ENCODE measurements around the gene ZNF839. TPM values are rescaled to one million over a fixed set of nuclear protein-coding genes. Genes with fewer than 3 reads are reported as not detected.
A peak's percentile ranks its signal among the peaks of the same experiment; 100 is the strongest.
"Not testable (repeated sequence)": the region's sequence is repeated elsewhere in the genome, so short reads cannot be mapped to it uniquely, and the experiment has no call there.

Gene ZNF839
- total RNA-seq, 1 donor = 12.5 TPM

DNA sequence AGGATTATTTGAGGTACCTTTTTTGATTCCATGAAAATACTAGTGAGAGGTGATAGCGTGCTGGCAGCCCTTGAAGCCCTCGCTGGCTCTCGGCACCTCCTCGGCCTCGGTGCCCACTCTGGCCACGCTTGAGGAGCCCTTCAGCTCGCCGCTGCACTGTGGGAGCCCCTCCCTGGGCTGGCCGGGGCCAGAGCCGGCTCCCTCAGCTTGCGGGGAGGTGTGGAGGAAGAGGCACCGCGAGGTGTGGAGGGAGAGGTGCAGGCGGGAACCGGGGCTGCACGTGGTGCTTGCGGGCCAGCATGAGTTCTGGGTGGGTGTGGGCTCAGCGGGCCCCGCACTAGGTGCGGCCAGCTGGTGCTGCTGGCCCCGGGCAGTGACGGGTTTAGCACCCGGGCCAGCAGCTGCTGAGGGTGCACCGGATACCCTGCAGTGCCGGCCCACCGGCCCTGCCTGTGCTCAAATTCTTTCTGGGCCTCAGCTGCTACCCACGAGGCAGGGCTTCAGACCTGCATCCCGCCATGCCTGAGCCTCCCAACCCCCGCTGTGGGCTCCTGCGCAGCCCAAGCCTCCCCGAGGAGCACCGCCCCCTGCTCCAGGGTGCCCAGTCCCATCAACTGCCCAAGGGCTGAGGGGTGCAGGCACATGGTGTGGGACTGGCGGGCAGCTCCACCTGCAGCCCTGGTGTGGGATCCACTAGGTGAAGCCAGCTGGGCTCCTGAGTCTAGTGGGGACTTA, 21.9 kb upstream of the ZNF839 start:
- Histone ChIP-seq H3K27me3 (ENCODE audit: insufficient read depth, low read length) (no peaks in the 10 kb centered on the region), H3K9me3 (ENCODE audit: low read depth, low read length) (no peaks in the 10 kb centered on the region), H3K4me3 (ENCODE audit: low read length) (no peak overlapping the region), H3K4me1 (ENCODE audit: insufficient read depth, low read length) (no peaks in the 10 kb centered on the region)

DNA sequence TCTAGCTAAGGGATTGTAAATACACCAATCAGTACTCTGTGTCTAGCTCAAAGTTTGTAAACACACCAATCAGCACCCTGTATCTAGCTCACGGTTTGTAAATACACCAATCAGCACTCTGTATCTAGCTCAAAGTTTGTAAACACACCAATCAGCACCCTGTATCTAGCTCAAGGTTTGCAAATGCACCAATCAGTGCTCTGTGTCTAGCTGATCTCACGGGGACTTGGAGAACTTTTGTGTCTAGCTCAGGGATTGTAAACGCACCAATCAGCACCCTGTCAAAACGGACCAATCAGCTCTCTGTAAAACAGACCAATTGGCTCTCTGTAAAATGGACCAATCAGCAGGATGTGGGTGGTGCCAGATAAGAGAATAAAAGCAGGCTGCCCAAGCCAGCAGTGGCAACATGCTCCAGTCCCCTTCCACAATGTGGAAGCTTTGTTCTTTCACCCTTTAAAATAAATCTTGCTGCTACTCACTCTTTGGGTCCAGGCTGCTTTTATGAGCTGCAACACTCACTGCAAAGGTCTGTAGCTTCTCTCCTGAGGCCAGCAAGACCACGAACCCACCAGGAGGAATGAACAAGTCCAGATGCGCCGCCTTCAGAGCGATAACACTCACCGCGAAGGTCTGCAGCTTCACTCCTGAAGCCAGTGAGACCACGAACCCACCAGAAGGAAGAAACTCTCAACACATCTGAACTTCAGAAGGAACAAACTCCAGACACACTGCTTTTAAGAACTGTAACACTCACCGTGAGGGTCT, 21.1 kb upstream of the ZNF839 start:
- H3K4me1 ChIP-seq (ENCODE audit: insufficient read depth, low read length); H3K9me3 ChIP-seq (ENCODE audit: low read depth, low read length); H3K4me3 ChIP-seq (ENCODE audit: low read length); H3K27me3 ChIP-seq (ENCODE audit: insufficient read depth, low read length): not testable (repeated sequence)

DNA sequence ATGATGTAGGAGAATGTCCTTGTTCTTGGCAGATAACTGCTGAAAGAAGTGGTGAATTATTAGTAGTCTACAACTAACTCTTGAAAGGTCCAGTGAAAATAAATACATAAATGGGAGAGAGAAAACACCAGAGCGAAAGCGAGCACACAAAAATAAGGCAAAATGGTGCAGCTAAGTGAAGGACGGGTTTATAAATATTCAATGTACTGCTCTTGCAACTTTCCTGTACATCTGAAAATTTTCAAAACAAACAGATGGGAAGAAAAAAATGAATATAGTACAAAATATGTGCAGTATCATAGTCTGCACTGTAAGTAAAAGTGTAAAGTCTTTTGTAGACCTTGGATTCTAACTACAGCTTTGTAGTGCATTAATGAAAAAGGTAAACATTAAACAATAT, 15.9 kb upstream of the ZNF839 start:
- H3K4me1 ChIP-seq (ENCODE audit: insufficient read depth, low read length) = peaks cover 5% of the 10 kb centered on the region
- no peak overlapping the region for H3K4me3 ChIP-seq (ENCODE audit: low read length)
- H3K27me3 ChIP-seq (ENCODE audit: insufficient read depth, low read length) = no peaks in the 10 kb centered on the region
- H3K9me3 ChIP-seq (ENCODE audit: low read depth, low read length) = no peaks in the 10 kb centered on the region

DNA sequence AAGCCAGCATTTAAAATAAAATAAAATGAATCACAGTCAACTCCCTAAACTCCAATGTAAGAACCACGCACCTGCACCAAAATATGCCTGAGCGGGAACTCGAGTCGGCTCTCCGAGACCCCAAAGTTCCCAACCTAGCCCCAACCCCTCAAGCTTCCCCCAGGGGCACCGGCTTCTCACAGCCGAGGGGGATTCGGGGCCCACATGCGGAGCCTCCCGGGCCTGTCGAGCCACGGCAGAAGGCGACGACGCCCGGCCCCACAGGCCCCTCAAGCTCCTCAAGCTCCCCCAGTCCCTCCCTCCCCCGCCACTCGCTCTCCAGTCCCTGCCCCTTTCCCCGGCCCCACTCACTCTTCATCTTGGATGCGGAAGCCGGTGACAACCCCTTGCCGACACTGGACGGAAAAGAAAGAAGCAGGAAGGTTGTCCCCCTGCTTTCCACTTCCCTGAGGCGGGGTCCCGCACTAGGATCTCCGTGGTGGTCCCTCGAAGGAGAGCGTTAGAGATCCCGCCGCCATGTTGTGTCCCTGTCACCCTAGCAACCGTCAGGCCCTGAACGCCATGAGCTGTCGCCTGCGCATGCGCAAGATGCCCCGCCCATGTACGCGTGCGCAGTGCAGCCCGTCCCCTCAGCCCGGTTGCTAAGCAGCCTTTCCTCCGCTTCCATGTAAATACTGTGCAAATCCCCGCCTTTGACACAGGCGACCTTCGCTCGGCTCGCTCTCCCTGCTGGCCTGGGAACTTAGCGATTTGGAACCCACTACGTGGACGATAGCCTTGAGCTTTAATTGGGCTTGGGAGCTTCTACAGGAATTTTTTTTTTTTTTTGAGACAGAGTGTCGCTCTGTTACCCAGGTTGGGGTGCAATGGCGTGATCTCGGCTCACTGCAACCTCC, 14.7 kb upstream of the ZNF839 start, which contains the start of gene MOK:
Gene MOK (minus strand): TSS at position 554 of the 896 bp plus-strand sequence. CDS start 196 bp downstream, at position 358.
- Histone ChIP-seq H3K4me1 (ENCODE audit: insufficient read depth, low read length) (peaks cover 5% of the 10 kb centered on the region), H3K27me3 (ENCODE audit: insufficient read depth, low read length) (no peaks in the 10 kb centered on the region), H3K9me3 (ENCODE audit: low read depth, low read length) (no peaks in the 10 kb centered on the region), H3K4me3 (ENCODE audit: low read length) (peak within 1 kb of the TSS; percentile 64)

DNA sequence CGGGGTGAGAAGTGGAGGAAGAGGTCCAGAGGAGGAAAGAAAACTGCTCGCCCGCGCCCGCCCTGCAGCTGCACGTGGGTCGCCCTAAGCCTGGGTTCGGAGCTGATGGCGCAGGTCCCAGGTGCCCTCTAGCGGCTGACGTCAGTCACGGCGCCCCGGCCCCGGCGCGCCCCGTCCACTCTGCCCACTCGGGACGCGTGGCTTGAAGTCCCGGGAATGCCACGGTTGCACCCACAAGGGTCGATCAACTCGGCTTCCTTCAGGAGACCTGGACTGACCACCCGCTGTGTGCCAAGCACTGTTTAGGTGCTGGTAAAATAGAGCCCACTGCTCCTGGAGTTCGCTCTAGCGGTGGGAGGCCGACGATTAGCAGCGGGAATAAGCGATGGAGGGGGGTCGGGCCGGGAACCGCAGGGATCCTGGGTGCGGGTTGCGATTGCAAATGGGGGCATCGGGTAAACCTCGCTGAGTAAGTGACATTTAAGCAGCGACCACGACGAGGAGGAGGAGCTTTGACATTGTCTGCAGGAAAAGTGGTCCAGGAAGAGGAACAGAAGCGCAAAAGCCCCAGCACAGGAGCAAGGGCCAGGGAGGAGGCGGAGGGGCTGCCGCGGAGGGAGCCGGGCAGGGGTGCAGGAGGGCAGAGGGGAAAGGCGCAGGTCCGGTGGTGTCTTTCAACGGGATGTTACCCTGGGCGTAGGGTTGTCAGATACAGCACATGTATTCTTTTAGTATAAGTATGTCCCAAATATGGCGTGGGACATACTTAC, 5.1 kb upstream of the ZNF839 start:
- H3K9me3 ChIP-seq (ENCODE audit: low read depth, low read length) = no peaks in the 10 kb centered on the region
- H3K4me1 ChIP-seq (ENCODE audit: insufficient read depth, low read length) = peaks cover 50% of the 10 kb centered on the region
- H3K27me3 ChIP-seq (ENCODE audit: insufficient read depth, low read length) = no peaks in the 10 kb centered on the region
- H3K4me3 ChIP-seq (ENCODE audit: low read length) = peak overlapping the region; percentile 41

DNA sequence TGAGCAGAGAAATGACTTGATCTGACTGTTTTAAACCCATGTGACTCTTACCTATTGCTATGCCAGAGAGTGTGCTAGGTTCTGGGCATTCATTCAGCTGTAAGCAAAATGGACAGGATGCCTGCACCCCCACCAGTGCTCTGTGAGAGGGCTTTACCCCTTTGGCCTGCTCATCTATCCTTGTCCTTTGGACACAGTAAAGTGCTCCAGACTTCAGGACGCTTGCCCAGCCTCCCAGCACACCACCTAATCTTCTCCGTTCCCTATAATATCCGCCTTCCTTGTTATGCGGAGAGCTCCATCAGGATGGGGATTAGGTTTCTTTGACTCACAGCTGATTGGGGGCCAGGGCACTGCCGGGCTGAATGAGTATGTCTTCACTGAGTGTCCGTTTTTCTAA, 4.4 kb upstream of the ZNF839 start:
- H3K9me3 ChIP-seq (ENCODE audit: low read depth, low read length) = no peaks in the 10 kb centered on the region
- no peak overlapping the region for H3K4me3 ChIP-seq (ENCODE audit: low read length)
- H3K27me3 ChIP-seq (ENCODE audit: insufficient read depth, low read length) = no peaks in the 10 kb centered on the region
- peaks cover 53% of the 10 kb centered on the region for H3K4me1 ChIP-seq (ENCODE audit: insufficient read depth, low read length)

DNA sequence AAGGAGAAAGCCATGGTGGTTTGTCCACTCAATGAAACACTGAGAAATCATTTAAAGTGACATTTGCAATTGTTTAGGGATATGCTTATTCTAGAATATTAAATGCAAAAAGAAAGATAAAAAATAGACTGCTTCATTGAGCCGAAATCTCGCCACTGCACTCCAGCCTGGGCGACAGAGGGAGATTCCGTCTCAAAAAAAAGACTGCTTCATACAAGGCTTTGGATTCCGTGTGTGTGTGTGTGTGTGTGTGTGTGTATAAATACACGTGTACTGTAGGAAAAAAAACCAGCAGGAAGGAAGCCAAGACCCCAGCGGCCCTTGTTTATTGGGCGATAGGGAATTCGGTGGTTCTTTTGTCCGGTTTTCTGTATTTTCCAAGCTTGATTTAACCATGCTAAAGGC, 3.2 kb upstream of the ZNF839 start:
- peaks cover 64% of the 10 kb centered on the region for H3K4me1 ChIP-seq (ENCODE audit: insufficient read depth, low read length)
- H3K27me3 ChIP-seq (ENCODE audit: insufficient read depth, low read length) = no peaks in the 10 kb centered on the region
- no peaks in the 10 kb centered on the region for H3K9me3 ChIP-seq (ENCODE audit: low read depth, low read length)
- H3K4me3 ChIP-seq (ENCODE audit: low read length) = peak overlapping the region; percentile 44

DNA sequence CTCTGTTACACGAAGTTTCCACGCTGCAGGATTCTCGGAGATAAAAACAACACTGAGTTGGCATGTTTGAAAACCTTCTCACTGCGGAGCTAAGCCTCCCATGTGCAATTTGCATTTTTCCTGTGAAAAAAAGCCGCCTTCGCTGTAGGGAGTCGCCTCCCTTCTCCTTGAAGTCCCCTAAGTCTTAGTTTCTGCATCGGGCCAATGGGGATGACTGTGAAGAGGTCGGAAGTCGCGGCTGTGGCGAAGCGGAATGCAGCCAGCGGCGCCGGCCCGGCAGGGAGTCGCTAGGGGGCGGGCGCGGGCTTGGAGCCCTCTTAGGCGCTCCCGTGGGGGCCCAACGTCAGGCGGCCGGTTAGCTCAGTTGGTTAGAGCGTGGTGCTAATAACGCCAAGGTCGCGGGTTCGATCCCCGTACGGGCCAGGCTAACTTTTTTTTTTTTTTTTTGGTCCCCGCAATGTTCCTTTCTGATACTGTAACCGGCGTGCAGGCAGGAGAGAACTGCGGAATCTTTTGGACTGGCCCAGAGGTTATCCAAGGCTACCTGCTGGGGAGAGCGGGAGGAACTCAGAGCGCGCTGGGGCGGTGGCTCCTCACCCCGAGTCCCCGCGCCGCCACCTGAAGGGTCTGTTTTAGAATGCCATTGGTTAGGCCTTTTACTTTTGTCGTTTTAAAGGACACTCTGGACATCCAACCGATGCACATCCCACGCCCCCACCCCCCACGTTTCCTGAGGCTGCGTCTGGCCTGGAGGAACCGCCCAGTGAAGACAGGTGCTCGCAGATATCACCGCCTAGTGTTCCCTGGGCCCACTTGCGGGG, 2.6 kb upstream of the ZNF839 start:
- Histone ChIP-seq H3K4me1 (ENCODE audit: insufficient read depth, low read length) (peaks cover 64% of the 10 kb centered on the region), H3K4me3 (ENCODE audit: low read length) (peak overlapping the region; percentile 44), H3K9me3 (ENCODE audit: low read depth, low read length) (no peaks in the 10 kb centered on the region)

DNA sequence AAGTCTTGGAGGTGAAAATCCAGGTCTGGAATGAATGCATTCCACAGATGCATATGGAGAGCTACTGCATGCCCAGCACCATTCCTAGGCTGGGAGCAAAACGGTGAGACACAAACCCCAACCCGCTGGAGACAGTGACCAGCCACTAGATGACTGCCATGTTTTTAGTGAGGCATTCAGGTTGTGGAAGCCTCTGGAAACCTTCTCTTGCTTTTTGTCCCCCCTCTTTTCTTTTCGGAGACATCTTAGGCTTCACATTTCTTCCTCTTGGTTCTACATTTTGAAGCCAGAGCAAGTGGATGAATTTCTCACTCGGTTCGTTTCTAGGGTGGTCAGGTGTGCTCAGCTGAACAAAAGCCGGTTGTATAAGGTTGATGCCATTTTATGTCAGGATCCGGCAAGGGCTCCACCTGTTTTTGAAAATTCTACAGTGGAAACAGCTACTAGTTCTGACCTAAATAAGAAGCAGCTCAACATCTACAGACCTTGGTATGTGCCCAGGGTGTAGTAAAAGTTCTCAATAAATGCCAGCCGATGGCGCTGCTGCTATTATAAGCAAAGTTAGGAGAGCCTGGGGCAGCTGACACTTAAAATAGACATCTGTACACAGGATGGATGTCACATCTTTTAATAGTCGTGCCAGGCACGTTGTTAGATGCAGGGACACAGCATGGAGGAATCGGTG, 1.8 kb upstream of the ZNF839 start:
- no peaks in the 10 kb centered on the region for H3K9me3 ChIP-seq (ENCODE audit: low read depth, low read length)
- H3K27me3 ChIP-seq (ENCODE audit: insufficient read depth, low read length) = no peaks in the 10 kb centered on the region
- peak overlapping the region; percentile 44 for H3K4me3 ChIP-seq (ENCODE audit: low read length)
- H3K4me1 ChIP-seq (ENCODE audit: insufficient read depth, low read length) = peaks cover 64% of the 10 kb centered on the region

More for the DNA sequence above, 2.6 kb upstream of the ZNF839 start:
- no peaks in the 10 kb centered on the region for H3K27me3 ChIP-seq (ENCODE audit: insufficient read depth, low read length)

DNA sequence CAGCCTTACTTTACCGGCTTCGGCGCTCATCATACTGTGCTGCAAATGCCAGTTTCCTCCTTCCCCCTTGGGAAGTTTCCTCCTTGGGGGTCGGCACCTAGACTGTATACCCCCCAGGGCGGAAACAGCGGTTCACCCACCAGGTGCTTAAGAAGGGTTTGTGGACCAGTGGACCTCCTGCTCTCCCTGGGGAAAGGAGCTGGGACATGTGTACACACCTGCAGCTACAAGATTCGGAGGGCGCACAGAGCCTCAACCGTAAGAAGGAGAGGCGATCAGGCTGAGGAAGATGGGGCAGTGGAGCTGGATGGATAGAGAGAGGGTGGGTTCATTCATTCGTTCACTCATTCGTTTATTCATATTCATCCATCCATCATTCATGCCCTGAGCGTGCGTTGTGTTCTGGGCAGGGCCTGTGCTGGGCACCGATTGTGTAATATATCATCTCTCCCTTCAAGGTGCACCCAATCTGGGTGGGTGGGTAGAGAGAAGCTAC, 717 bp upstream of the ZNF839 start:
- Histone ChIP-seq H3K27me3 (ENCODE audit: insufficient read depth, low read length) (no peaks in the 10 kb centered on the region), H3K4me1 (ENCODE audit: insufficient read depth, low read length) (peaks cover 64% of the 10 kb centered on the region), H3K9me3 (ENCODE audit: low read depth, low read length) (no peaks in the 10 kb centered on the region), H3K4me3 (ENCODE audit: low read length) (peak overlapping the region; percentile 84)

DNA sequence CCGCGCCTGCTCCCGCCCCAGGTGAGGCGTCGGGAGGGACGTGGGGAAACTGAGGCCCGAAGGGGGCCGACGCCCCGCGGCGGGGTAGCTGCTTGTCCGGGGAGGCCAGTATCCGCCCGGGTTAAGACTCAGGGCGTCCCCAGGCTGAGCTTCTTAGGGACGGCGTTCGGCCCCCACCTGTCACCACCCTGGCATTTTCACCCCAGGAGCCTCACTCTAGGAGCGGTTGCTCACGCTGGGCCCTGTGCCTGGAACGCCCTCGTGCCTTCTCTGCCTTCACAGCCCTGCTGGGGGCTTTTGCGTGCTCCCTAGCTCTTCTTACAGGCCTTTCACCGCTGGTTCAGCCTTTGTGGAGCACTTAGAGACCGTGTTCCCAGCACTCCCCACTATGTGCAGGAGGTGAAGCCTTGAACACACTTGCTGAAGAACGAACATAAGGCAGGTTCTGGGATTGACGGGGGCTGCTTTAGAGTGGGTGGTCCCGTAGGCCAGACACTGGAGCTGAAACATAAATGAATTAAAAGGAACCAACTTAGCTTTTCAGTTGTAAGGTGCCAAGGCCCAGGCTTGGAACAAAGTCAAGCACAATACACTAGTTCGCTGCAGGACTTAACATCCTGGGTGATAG, 601 bp downstream of the ZNF839 start:
- Histone ChIP-seq H3K4me3 (ENCODE audit: low read length) (peak overlapping the region; percentile 84), H3K9me3 (ENCODE audit: low read depth, low read length) (no peaks in the 10 kb centered on the region), H3K27me3 (ENCODE audit: insufficient read depth, low read length) (no peaks in the 10 kb centered on the region), H3K4me1 (ENCODE audit: insufficient read depth, low read length) (peaks cover 52% of the 10 kb centered on the region)

DNA sequence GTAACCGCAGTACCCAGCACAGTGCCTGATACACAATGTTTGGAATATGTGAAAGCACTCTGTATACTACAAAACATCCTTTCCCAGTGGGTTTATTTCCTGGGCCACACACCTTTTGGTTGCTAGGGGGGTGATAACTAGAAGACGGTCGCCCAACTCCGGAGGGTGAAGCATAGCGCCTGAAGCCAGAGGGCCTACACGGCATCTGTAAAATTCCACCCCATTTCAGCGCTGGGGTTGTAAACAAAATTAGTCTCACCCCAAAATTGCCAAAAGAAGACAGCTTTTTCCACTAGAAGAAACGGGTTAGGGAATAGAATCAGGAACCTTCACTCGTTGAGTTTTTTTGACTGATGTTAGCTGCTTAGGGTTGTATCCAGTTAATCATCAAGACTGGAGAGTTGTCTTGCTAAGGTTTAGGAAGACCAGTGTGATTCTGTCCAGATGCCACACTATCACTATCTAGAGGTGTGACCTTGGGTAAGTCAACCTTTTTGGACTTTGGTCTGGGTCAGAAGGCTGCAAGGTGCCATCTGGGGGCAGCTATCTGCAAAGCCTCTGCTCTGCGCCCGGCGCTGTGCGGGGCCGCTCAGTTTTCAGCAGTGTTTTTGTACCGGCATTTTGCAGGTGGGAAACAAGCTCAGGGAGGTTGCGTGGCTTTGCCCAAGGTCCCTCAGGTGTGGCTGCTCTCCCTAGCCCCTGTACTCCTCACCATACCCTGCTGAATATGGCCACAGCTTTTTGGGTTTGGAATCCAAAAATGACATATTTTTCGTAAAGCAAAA, 1.3 kb downstream of the ZNF839 start:
- H3K27me3 ChIP-seq (ENCODE audit: insufficient read depth, low read length) = no peaks in the 10 kb centered on the region
- peak overlapping the region; percentile 84 for H3K4me3 ChIP-seq (ENCODE audit: low read length)
- H3K4me1 ChIP-seq (ENCODE audit: insufficient read depth, low read length) = peaks cover 50% of the 10 kb centered on the region
- no peaks in the 10 kb centered on the region for H3K9me3 ChIP-seq (ENCODE audit: low read depth, low read length)

Data from mononuclear cell (primary cell).